WTC11 (cell line): Measurements from ENCODE around the gene CACNA1A. TPM values are rescaled to one million over a fixed set of nuclear protein-coding genes. Genes with fewer than 3 reads are reported as not detected.

ENCODE experiments used
- ATAC-seq: fragments of 200-7000 bp; cut with Tn5 transposase; 2 replicates; pipeline ENCODE4 v1.10.0; 2021; ENCODE audit warnings: mild to moderate bottlenecking, moderate library complexity
- CTCF ChIA-PET: fragments of 300-600 bp; sonication (Branson Sonifier 250); formaldehyde crosslinking; loops from one replicate; lab custom pipeline; 2021; ENCODE audit warnings: antibody characterized with exemption; lab: Charles Lee
- POLR2A ChIA-PET: fragments of 350-600 bp; sonication (Branson Sonifier 250); formaldehyde crosslinking; loops from one replicate; lab custom pipeline; 2021; ENCODE audit warnings: antibody characterized with exemption; lab: Charles Lee
- DNase-seq: peaks from one replicate; pipeline ENCODE4 v3.0.0; 2021; ENCODE audit warnings: low spot score
- H3K27ac Mint-ChIP-seq: 2 replicates; pipeline ENCODE4 v1.8.0; 2021; ENCODE audit warnings: mixed read lengths
- H3K27me3 Mint-ChIP-seq: 2 replicates; pipeline ENCODE4 v1.8.0; 2021; ENCODE audit warnings: low read depth, mild to moderate bottlenecking, moderate library complexity, mixed read lengths
- H3K36me3 Mint-ChIP-seq: 2 replicates; pipeline ENCODE4 v1.8.0; 2021; ENCODE audit warnings: mixed read lengths
- H3K4me1 Mint-ChIP-seq: 2 replicates; pipeline ENCODE4 v1.8.0; 2022; ENCODE audit warnings: mixed read lengths
- H3K4me3 Mint-ChIP-seq: 2 replicates; pipeline ENCODE4 v1.8.0; 2021; ENCODE audit warnings: mild to moderate bottlenecking, moderate library complexity, mixed read lengths
- H3K9me3 Mint-ChIP-seq: 2 replicates; pipeline ENCODE4 v1.8.0; 2021; ENCODE audit warnings: mixed read lengths
- AR ChIP-seq: fragments of 250-450 bp; sonication (Bioruptor Pico); IDR thresholded peaks from 2 replicates; pipeline ENCODE4 v1.9.0; 2021; ENCODE audit warnings: mild to moderate bottlenecking
- ARID4B ChIP-seq: sonication (generic); formaldehyde crosslinking; IDR thresholded peaks from 2 replicates; pipeline ENCODE4 v1.8.0; 2023; ENCODE audit warnings: missing genetic modification reagents, mild to moderate bottlenecking, borderline replicate concordance
- ATF1 ChIP-seq: sonication (generic); formaldehyde crosslinking; IDR thresholded peaks from 2 replicates; pipeline ENCODE4 v1.8.1; 2023; ENCODE audit warnings: mild to moderate bottlenecking, moderate library complexity, missing genetic modification reagents
- ATF2 ChIP-seq: sonication (generic); formaldehyde crosslinking; IDR thresholded peaks from 2 replicates; pipeline ENCODE4 v1.8.1; 2022; ENCODE audit warnings: low read depth, missing genetic modification reagents, borderline replicate concordance
- ATF3 ChIP-seq: sonication (generic); formaldehyde crosslinking; conservative IDR thresholded peaks from 2 replicates; pipeline ENCODE4 v1.8.1; 2022; ENCODE audit warnings: mild to moderate bottlenecking, missing genetic modification reagents
- CBFB ChIP-seq: sonication (generic); formaldehyde crosslinking; IDR thresholded peaks from 2 replicates; pipeline ENCODE4 v1.8.1; 2022; ENCODE audit warnings: mild to moderate bottlenecking, low read depth, missing genetic modification reagents
- E2F4 ChIP-seq: sonication (generic); formaldehyde crosslinking; IDR thresholded peaks from 2 replicates; pipeline ENCODE4 v1.8.1; 2022; ENCODE audit warnings: low read depth, mild to moderate bottlenecking, moderate library complexity, missing genetic modification reagents, borderline replicate concordance
- ESRRA ChIP-seq: sonication (generic); formaldehyde crosslinking; IDR thresholded peaks from 2 replicates; pipeline ENCODE4 v1.8.1; 2022; ENCODE audit warnings: mild to moderate bottlenecking, missing genetic modification reagents, borderline replicate concordance
- GABPB1 ChIP-seq: sonication (generic); formaldehyde crosslinking; IDR thresholded peaks from 2 replicates; pipeline ENCODE4 v1.8.1; 2023; ENCODE audit warnings: mild to moderate bottlenecking, missing genetic modification reagents
- GTF2I ChIP-seq: fragments of 250-450 bp; sonication (Bioruptor Pico); conservative IDR thresholded peaks from 2 replicates; pipeline ENCODE4 v1.4.0; 2021; ENCODE audit warnings: mild to moderate bottlenecking
- MAX ChIP-seq: sonication (generic); formaldehyde crosslinking; IDR thresholded peaks from 2 replicates; pipeline ENCODE4 v1.8.0; 2022; ENCODE audit warnings: mild to moderate bottlenecking, missing genetic modification reagents
- RELA ChIP-seq: sonication (generic); formaldehyde crosslinking; IDR thresholded peaks from 2 replicates; pipeline ENCODE4 v1.8.1; 2022; ENCODE audit warnings: missing genetic modification reagents, mild to moderate bottlenecking, borderline replicate concordance
- SMAD3 ChIP-seq: sonication (generic); formaldehyde crosslinking; IDR thresholded peaks from 2 replicates; pipeline ENCODE4 v1.8.0; 2022; ENCODE audit warnings: missing genetic modification reagents, mild to moderate bottlenecking, borderline replicate concordance
- TEAD1 ChIP-seq: sonication (generic); formaldehyde crosslinking; IDR thresholded peaks from 2 replicates; pipeline ENCODE4 v1.8.0; 2022; ENCODE audit warnings: mild to moderate bottlenecking, missing genetic modification reagents
- ZNF263 ChIP-seq: sonication (generic); formaldehyde crosslinking; IDR thresholded peaks from 2 replicates; pipeline ENCODE4 v1.8.1; 2022; ENCODE audit warnings: low read depth, mild to moderate bottlenecking, moderate library complexity, missing genetic modification reagents
- ZNF317 ChIP-seq: sonication (generic); formaldehyde crosslinking; IDR thresholded peaks from 2 replicates; pipeline ENCODE4 v1.8.1; 2023; ENCODE audit warnings: low read depth, mild to moderate bottlenecking, moderate library complexity, missing genetic modification reagents, borderline replicate concordance
- ZNF423 ChIP-seq: fragments of 250-450 bp; sonication (Bioruptor Pico); IDR thresholded peaks from 2 replicates; pipeline ENCODE4 v2.1.2; 2022; ENCODE audit warnings: mild to moderate bottlenecking, moderate library complexity
- ZNF512 ChIP-seq: sonication (generic); formaldehyde crosslinking; IDR thresholded peaks from 2 replicates; pipeline ENCODE4 v1.8.1; 2022; ENCODE audit warnings: missing genetic modification reagents, borderline replicate concordance
- ZNF671 ChIP-seq: fragments of 250-450 bp; sonication (Bioruptor Pico); IDR thresholded peaks from 2 replicates; pipeline ENCODE4 v1.8.0; 2021; ENCODE audit warnings: mild to moderate bottlenecking
- ZSCAN18 ChIP-seq: fragments of 250-450 bp; sonication (Bioruptor Pico); IDR thresholded peaks from 2 replicates; pipeline ENCODE4 v2.1.2; 2022; ENCODE audit warnings: mild to moderate bottlenecking, moderate library complexity
- total RNA-seq: library from RNA; stranded (reverse); gene quantifications from 3 replicates; pipeline ENCODE4 v1.2.3, GENCODE V29; 2021

The CACNA1A gene
- total RNA-seq, 1 experiment from 2014 or later, result 28.9 TPM

- H3K36me3 Mint-ChIP-seq, result peaks cover 12% of the 10 kb centered on the region
- H3K9me3 Mint-ChIP-seq, result peaks cover 8% of the 10 kb centered on the region
- DNase-seq (no peak), ATAC-seq (no peak)
- TF ChIP-seq ATF3 (CRISPR knock-in tag), result no peak
- no peak for TF ChIP-seq SMAD3
- TF ChIP-seq RELA, result no peak
- no peak for TF ChIP-seq MAX (CRISPR knock-in tag)
- no peak for TF ChIP-seq E2F4 (CRISPR knock-in tag)
- no peak for TF ChIP-seq ATF2 (CRISPR knock-in tag)
- TF ChIP-seq ZNF263, result no peak
- TF ChIP-seq ATF1 (CRISPR knock-in tag), result no peak
- TF ChIP-seq ESRRA, result no peak
- TF ChIP-seq ZNF423 (CRISPR knock-in tag), result no peak
- no peak for TF ChIP-seq GABPB1 (CRISPR knock-in tag)
- TF ChIP-seq ARID4B (CRISPR knock-in tag), result no peak
- TF ChIP-seq GTF2I (CRISPR knock-in tag), result no peak
- no peak for TF ChIP-seq ZSCAN18
- TF ChIP-seq CBFB (CRISPR knock-in tag), result no peak
- no peak for TF ChIP-seq AR (CRISPR knock-in tag)
- no peak for TF ChIP-seq ZNF512 (CRISPR knock-in tag)
- TF ChIP-seq ZNF317 (CRISPR knock-in tag), result no peak
- no peak for TF ChIP-seq TEAD1
- no peak for TF ChIP-seq ZNF671 (CRISPR knock-in tag)
- peaks cover 22% of the 10 kb centered on the region for H3K4me1 Mint-ChIP-seq
- no peak overlapping the region for H3K27ac Mint-ChIP-seq
- ChIA-PET POLR2A (interaction anchor here (0.5 to 0.8 kb wide), 3 partner anchors 14 to 223 kb away, joined by 3 to 5 read pairs (median 4); no protein-coding TSS in a partner anchor), CTCF (interaction anchor here (0.7 to 3.3 kb wide), 5 partner anchors 34 to 1571 kb away, joined by 3 to 19 read pairs (median 3); no protein-coding TSS in a partner anchor)
- no peak overlapping the region for H3K4me3 Mint-ChIP-seq
- peaks cover 5% of the 10 kb centered on the region; the same call in 1 of the 2 replicates for H3K27me3 Mint-ChIP-seq
Measured at GRCh38 chr19:13244920-13245319, 261.4 kb downstream of the CACNA1A start.
